B cell (primary cell): ENCODE measurements around the gene LYRM1. TPM values are rescaled to one million over a fixed set of nuclear protein-coding genes. Genes with fewer than 3 reads are reported as not detected.

Experiments used
- ATAC-seq: fragments of 200-7000 bp; cut with Tn5 transposase; one replicate; pipeline ENCODE4 v1.10.0; 2021; ENCODE audit warnings: low read depth, mild to moderate bottlenecking, moderate number of reproducible peaks, moderate library complexity
- CTCF ChIA-PET: fragments of 350-600 bp; sonication (Branson Sonifier 250); formaldehyde crosslinking; loops from one replicate; lab custom pipeline; 2021; ENCODE audit warnings: antibody characterized with exemption, inconsistent platforms; lab: Charles Lee
- POLR2A ChIA-PET: fragments of 350-600 bp; sonication (Branson Sonifier 250); formaldehyde crosslinking; loops from one replicate; lab custom pipeline; 2021; ENCODE audit warnings: antibody characterized with exemption; lab: Charles Lee
- DNase-seq: peaks from one replicate; pipeline ENCODE4 v3.0.0; 2013
- H2AFZ ChIP-seq: 2 replicates; pipeline ENCODE4 v1.6.1; 2012; ENCODE audit warnings: mild to moderate bottlenecking, low read depth, low read length; ENCODE audit not compliant: insufficient read depth, poor library complexity, severe bottlenecking
- H3K27ac ChIP-seq, 2 donors: 1 replicate in 1 of 2; 2 replicates in 1 of 2; pipeline ENCODE4 v1.5.1; 2012 to 2013; ENCODE audit warnings: low read length in 2 of 2, mild to moderate bottlenecking in 2 of 2, moderate library complexity in 1 of 2
- H3K27me3 ChIP-seq, 4 experiments: fragments of 200-600 bp in 1 of 4; sonication (generic) in 1 of 4; replicated peaks in 1 of 4; 1 replicate in 2 of 4; 2 replicates in 2 of 4; pipeline versions ENCODE4 v1.6.1 to v1.7.0; 2013 to 2016; ENCODE audit warnings: low read length in 3 of 4, mild to moderate bottlenecking in 2 of 4, mixed read lengths in 1 of 4, moderate library complexity in 1 of 4; ENCODE audit not compliant: insufficient read depth in 4 of 4, control insufficient read depth in 3 of 4; ENCODE audit errors: control extremely low read depth in 1 of 4
- H3K36me3 ChIP-seq, 2 experiments: replicated peaks in 1 of 2; 1 replicate in 1 of 2; 2 replicates in 1 of 2; pipeline versions ENCODE4 v1.6.1 to v1.7.1; 2013; ENCODE audit warnings: low read length in 1 of 2; ENCODE audit not compliant: insufficient read depth in 2 of 2, control insufficient read depth in 1 of 2; ENCODE audit errors: control extremely low read depth in 1 of 2, extremely low read depth in 1 of 2
- H3K4me1 ChIP-seq, 2 donors: fragments of 200-600 bp in 1 of 2; sonication (generic) in 1 of 2; 1 replicate in 1 of 2; 2 replicates in 1 of 2; pipeline versions ENCODE4 v1.5.1 to v1.6.1; 2013 to 2017; ENCODE audit warnings: low read length in 2 of 2; ENCODE audit not compliant: control insufficient read depth in 2 of 2, insufficient read depth in 2 of 2
- H3K4me2 ChIP-seq: replicated peaks from 2 replicates; pipeline ENCODE3; 2012; ENCODE audit warnings: mild to moderate bottlenecking, low read depth, low read length; ENCODE audit not compliant: poor library complexity, severe bottlenecking
- H3K4me3 ChIP-seq, 5 experiments: fragments of 200-600 bp in 1 of 5; sonication (generic) in 1 of 5; 1 replicate in 3 of 5; 2 replicates in 2 of 5; pipeline versions ENCODE4 v1.5.1 to v1.7.0; 2011 to 2016; ENCODE audit warnings: low read length in 4 of 5, mild to moderate bottlenecking in 4 of 5, low read depth in 2 of 5, control low read depth in 1 of 5, moderate library complexity in 1 of 5; ENCODE audit not compliant: insufficient read depth in 1 of 5; ENCODE audit errors: control extremely low read depth in 1 of 5, extremely low read depth in 1 of 5
- H3K79me2 ChIP-seq: fragments of 200-600 bp; sonication (generic); one replicate; pipeline ENCODE4 v1.6.0; 2016; ENCODE audit warnings: low read length; ENCODE audit not compliant: control insufficient read depth, insufficient read depth
- H3K9ac ChIP-seq: fragments of 200-600 bp; sonication (generic); 2 replicates; pipeline ENCODE4 v1.6.1; 2017; ENCODE audit warnings: mild to moderate bottlenecking, low read length, moderate library complexity
- H3K9me3 ChIP-seq, 3 donors: one replicate each; pipeline versions ENCODE4 v1.6.1 to v1.7.1; 2013; ENCODE audit warnings: low read length in 2 of 3; ENCODE audit not compliant: control insufficient read depth in 2 of 3, insufficient read depth in 1 of 3; ENCODE audit errors: control extremely low read depth in 1 of 3
- H4K20me1 ChIP-seq: 2 replicates; pipeline ENCODE4 v1.6.0; 2012; ENCODE audit warnings: mild to moderate bottlenecking, low read length; ENCODE audit not compliant: insufficient read depth, control insufficient read depth, poor library complexity, severe bottlenecking
- H3K27ac Mint-ChIP-seq: one replicate; pipeline ENCODE4 v1.8.0; 2021; ENCODE audit warnings: mixed read lengths
- H3K27me3 Mint-ChIP-seq: one replicate; pipeline ENCODE4 v1.8.0; 2021; ENCODE audit warnings: mixed read lengths
- H3K4me1 Mint-ChIP-seq: one replicate; pipeline ENCODE4 v1.8.0; 2021; ENCODE audit warnings: mixed read lengths
- H3K4me3 Mint-ChIP-seq: one replicate; pipeline ENCODE4 v1.8.0; 2021; ENCODE audit warnings: mixed read lengths
- H3K9me3 Mint-ChIP-seq: one replicate; pipeline ENCODE4 v1.8.0; 2022; ENCODE audit warnings: mixed read lengths; ENCODE audit not compliant: insufficient read depth
- EZH2 ChIP-seq: IDR thresholded peaks from 2 replicates; pipeline ENCODE4 v1.6.1; 2012; ENCODE audit warnings: borderline replicate concordance, low read depth, mild to moderate bottlenecking, moderate library complexity, low read length; ENCODE audit not compliant: insufficient read depth, poor library complexity, severe bottlenecking
- WGBS: methylation state at CpG from one replicate; pipeline ENCODE4 v1.1.5; 2013; ENCODE audit warnings: missing lambda C conversion rate; ENCODE audit not compliant: insufficient coverage; 5-methylcytosine and 5-hydroxymethylcytosine counted together
- intact Hi-C: fragments of 100-400 bp; cut with micrococcal nuclease; formaldehyde crosslinking; loops from one replicate; pipeline ENCODE4 v1.10.0; 2022
- polyA plus RNA-seq: library from polyadenylated mRNA; depleted of rRNA; stranded (reverse); fragments of >200 nt; gene quantifications from 2 replicates; pipeline ENCODE4 v1.2.3, GENCODE V29; 2012
- total RNA-seq, 2 donors: library from RNA; stranded (reverse); fragments of 120-200 nt in 1 of 2; gene quantifications; 1 replicate in 1 of 2; 2 replicates in 1 of 2; pipeline versions ENCODE4 v1.2.3 to v1.2.4, GENCODE V29; 2013 to 2022
- TF ChIP-seq, protein P1 (sequence below): fragments of 200-600 bp; IDR thresholded peaks from one replicate; pipeline ENCODE4 v1.8.0; 2022; ENCODE audit warnings: antibody characterized with exemption, mild to moderate bottlenecking

LYRM1 gene
- total and polyA plus RNA-seq, 2 donors (not counting 1 experiment from before 2014, with no cell fraction given), result 20.0 to 21.8 TPM

DNA sequence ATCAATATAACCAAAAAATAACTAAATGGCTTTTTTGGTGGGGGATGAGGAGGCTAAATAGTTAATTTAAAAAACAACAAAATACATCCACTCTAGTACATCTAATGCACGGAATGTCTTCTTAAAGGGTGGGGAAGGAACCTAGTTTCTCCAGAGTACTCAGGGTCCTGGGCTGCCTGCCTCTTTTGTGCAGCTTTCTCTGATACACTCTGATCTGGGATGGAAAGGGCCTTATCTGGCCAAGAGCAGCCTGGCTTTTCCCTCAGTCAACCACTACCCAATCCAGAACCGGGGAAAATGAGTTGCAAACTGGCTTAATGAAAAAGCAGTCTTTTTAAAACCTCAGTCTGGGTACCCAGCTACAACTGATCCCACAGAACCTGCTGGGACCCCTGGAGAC lies 43.3 kb upstream of the LYRM1 start:
- H2AFZ ChIP-seq, result no peak overlapping the region
- TF ChIP-seq, protein P1, sequence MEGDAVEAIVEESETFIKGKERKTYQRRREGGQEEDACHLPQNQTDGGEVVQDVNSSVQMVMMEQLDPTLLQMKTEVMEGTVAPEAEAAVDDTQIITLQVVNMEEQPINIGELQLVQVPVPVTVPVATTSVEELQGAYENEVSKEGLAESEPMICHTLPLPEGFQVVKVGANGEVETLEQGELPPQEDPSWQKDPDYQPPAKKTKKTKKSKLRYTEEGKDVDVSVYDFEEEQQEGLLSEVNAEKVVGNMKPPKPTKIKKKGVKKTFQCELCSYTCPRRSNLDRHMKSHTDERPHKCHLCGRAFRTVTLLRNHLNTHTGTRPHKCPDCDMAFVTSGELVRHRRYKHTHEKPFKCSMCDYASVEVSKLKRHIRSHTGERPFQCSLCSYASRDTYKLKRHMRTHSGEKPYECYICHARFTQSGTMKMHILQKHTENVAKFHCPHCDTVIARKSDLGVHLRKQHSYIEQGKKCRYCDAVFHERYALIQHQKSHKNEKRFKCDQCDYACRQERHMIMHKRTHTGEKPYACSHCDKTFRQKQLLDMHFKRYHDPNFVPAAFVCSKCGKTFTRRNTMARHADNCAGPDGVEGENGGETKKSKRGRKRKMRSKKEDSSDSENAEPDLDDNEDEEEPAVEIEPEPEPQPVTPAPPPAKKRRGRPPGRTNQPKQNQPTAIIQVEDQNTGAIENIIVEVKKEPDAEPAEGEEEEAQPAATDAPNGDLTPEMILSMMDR, result no peak
- no peak for TF ChIP-seq EZH2
- H3K79me2 ChIP-seq, result peaks cover under 1% of the 10 kb centered on the region
- peaks cover 9 to 11% of the 10 kb centered on the region in 2 experiments for H3K36me3 ChIP-seq
- H3K27me3 Mint-ChIP-seq, result no peaks in the 10 kb centered on the region
- no peaks in the 10 kb centered on the region for H3K4me1 ChIP-seq
- no peaks in the 10 kb centered on the region for H3K9me3 ChIP-seq
- 100% methylated on average over 1 of the region's 2 CpGs for WGBS
- H3K4me1 Mint-ChIP-seq, result no peaks in the 10 kb centered on the region
- no peak overlapping the region for H3K27ac Mint-ChIP-seq
- H4K20me1 ChIP-seq, result no peaks in the 10 kb centered on the region
- no peak overlapping the region for H3K4me3 Mint-ChIP-seq
- no peaks in the 10 kb centered on the region for H3K9me3 Mint-ChIP-seq
- no peak overlapping the region for H3K4me2 ChIP-seq
- no peak overlapping the region for H3K27ac ChIP-seq
- POLR2A ChIA-PET, result no interaction called here
- H3K9ac ChIP-seq, result no peak overlapping the region
- intact Hi-C loops, result loop anchor here (10.0 kb wide), 1 partner anchor 698 kb away; no protein-coding TSS in a partner anchor
- H3K27me3 ChIP-seq, result no peaks in the 10 kb centered on the region
- no peak overlapping the region for H3K4me3 ChIP-seq
- no peak for ATAC-seq
- CTCF ChIA-PET, result interaction anchor here (0.7 to 1.3 kb wide), 2 partner anchors 9 to 330 kb away, joined by 3 to 4 read pairs; no protein-coding TSS in a partner anchor
- no peak for DNase-seq

DNA sequence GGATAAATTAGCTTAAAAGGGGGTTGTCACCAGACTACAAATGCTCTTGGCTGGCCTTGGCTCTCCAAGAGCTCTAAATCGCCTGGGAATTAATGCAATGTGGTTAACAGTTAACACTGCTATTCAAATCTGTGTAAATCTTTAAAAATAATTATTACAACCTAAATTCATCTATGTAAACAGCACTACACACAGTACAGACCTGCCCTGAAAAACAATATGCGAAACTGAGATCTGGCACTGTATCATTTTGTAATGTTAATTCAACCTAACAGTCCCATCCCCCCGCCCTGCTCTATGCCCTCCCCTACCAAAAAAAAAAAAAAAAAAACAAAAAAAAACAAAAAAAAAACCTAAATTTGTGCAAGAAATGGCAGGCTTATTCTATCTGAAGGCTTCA lies 41.3 kb upstream of the LYRM1 start:
- Histone ChIP-seq H3K27ac (no peak overlapping the region), H3K36me3 (peaks cover 9 to 11% of the 10 kb centered on the region in 2 experiments), H3K4me2 (no peak overlapping the region), H4K20me1 (no peaks in the 10 kb centered on the region), H3K9ac (no peak overlapping the region), H3K9me3 (no peaks in the 10 kb centered on the region), H3K4me1 (no peaks in the 10 kb centered on the region), H3K79me2 (peaks cover 13% of the 10 kb centered on the region), H2AFZ (no peak overlapping the region), H3K27me3 (no peaks in the 10 kb centered on the region), H3K4me3 (no peak overlapping the region)
- ATAC-seq, result no peak
- 100% methylated on average over 2 of the region's 3 CpGs for WGBS
- POLR2A ChIA-PET, result no interaction called here
- H3K27me3 Mint-ChIP-seq, result no peaks in the 10 kb centered on the region
- H3K9me3 Mint-ChIP-seq, result no peaks in the 10 kb centered on the region
- peaks cover 5% of the 10 kb centered on the region for H3K4me1 Mint-ChIP-seq
- H3K27ac Mint-ChIP-seq, result no peak overlapping the region
- no peak overlapping the region for H3K4me3 Mint-ChIP-seq
- CTCF ChIA-PET, result no interaction called here
- TF ChIP-seq, protein P1, result no peak
- TF ChIP-seq EZH2, result no peak
- DNase-seq, result no peak
- intact Hi-C loops, result loop anchor here (10.0 kb wide), 1 partner anchor 696 kb away; no protein-coding TSS in a partner anchor
